Stomach (tissue), 9 donors: ENCODE results near the gene LCLAT1. TPM values are rescaled to one million over a fixed set of nuclear protein-coding genes. Genes with fewer than 3 reads are reported as not detected.

Experiments used
- DNase-seq, 2 donors: peaks; one replicate each; pipeline versions ENCODE4 v3.0.0 to v3.0.0-alpha.2; 2013 to 2019
- H3K27ac ChIP-seq, 5 donors: fragments of 200-600 bp in 4 of 5; sonication (generic) in 4 of 5; one replicate each; pipeline ENCODE4 v1.5.1; 2013 to 2019; ENCODE audit warnings: mild to moderate bottlenecking in 1 of 5, moderate library complexity in 1 of 5
- H3K27me3 ChIP-seq, 3 donors: fragments of 200-600 bp; sonication (generic); one replicate each; pipeline ENCODE4 v1.5.1; 2017 to 2019; ENCODE audit warnings: mixed run types in 1 of 3
- H3K36me3 ChIP-seq, 4 donors: fragments of 200-600 bp; sonication (generic); 1 replicate in 3 of 4; 2 replicates in 1 of 4; pipeline ENCODE4 v1.5.1; 2016 to 2019
- H3K4me1 ChIP-seq, 4 donors: fragments of 200-600 bp; sonication (generic); one replicate each; pipeline ENCODE4 v1.5.1; 2016 to 2019
- H3K4me3 ChIP-seq, 4 donors: fragments of 200-600 bp; sonication (generic) in 3 of 4; one replicate each; pipeline ENCODE4 v1.5.1; 2016 to 2019; ENCODE audit warnings: mild to moderate bottlenecking in 1 of 4
- H3K9me3 ChIP-seq, 4 donors: fragments of 200-600 bp; sonication (generic); one replicate each; pipeline ENCODE4 v1.5.1; 2016 to 2019
- CTCF ChIP-seq, 7 experiments: fragments of 450-650 bp in 4 of 7; fragments of 200-600 bp in 3 of 7; sonication (generic) in 3 of 7; IDR thresholded peaks; one replicate each; pipeline ENCODE4 v1.5.1; 2016 to 2019; ENCODE audit warnings: antibody characterized with exemption in 7 of 7, control low read depth in 2 of 7, mild to moderate bottlenecking in 1 of 7
- EP300 ChIP-seq: sonication (generic); formaldehyde crosslinking; IDR thresholded peaks from one replicate; pipeline ENCODE4 v1.6.1; 2017; ENCODE audit warnings: antibody characterized with exemption
- POLR2A ChIP-seq, 4 donors: fragments of 450-650 bp; IDR thresholded peaks; one replicate each; pipeline ENCODE4 v1.6.1; 2016; ENCODE audit warnings: antibody characterized with exemption in 4 of 4, control low read depth in 2 of 4, mild to moderate bottlenecking in 1 of 4, moderate library complexity in 1 of 4
- POLR2AphosphoS5 ChIP-seq, 3 donors: sonication (generic); formaldehyde crosslinking; IDR thresholded peaks; one replicate each; pipeline ENCODE4 v1.6.1; 2016; ENCODE audit warnings: antibody characterized with exemption in 3 of 3
- WGBS, 5 donors: extraction: QIAGEN DNeasy Blood & Tissue Kit in 3 of 5; methylation state at CpG; one replicate each; pipeline versions ENCODE4 v1.1.5 to v1.1.7; 2013 to 2018; 5-methylcytosine and 5-hydroxymethylcytosine counted together
- intact Hi-C: fragments of 100-400 bp; cut with DNase I; formaldehyde crosslinking; loops from one replicate; pipeline ENCODE4 v1.15.1; 2023; ENCODE audit warnings: low total_unique reads
- polyA plus RNA-seq, 3 donors: library from polyadenylated mRNA; stranded (reverse); fragments of 200-250 nt; gene quantifications; one replicate each; pipeline ENCODE4 v1.2.3, GENCODE V29; 2013
- total RNA-seq, 5 donors: library from RNA; depleted of rRNA; stranded (reverse); fragments of >200 nt; gene quantifications; one replicate each; pipeline versions ENCODE4 v1.1.0 to v1.2.3, GENCODE V29; 2014 to 2016
- donor health status: healthy with polysubstance abuse.
- donor health status: Bipolar disorder and iron deficiency.
- donor health status: healthy.

Gene LCLAT1
- total and polyA plus RNA-seq, 8 donors = 0.76 to 51.3 (median 12.5) TPM

- H3K27me3 ChIP-seq = no peaks in the 10 kb centered on the region
- H3K27ac ChIP-seq = no peak overlapping the region
- no peaks in the 10 kb centered on the region for H3K36me3 ChIP-seq
- no peak overlapping the region for H3K4me3 ChIP-seq
- TF ChIP-seq POLR2AphosphoS5 (IDR thresholded peaks at IDR 0.05) (no peak), POLR2A (IDR thresholded peaks at IDR 0.05) (no peak), EP300 (no peak), CTCF (IDR thresholded peaks at IDR 0.05) (no peak)
- intact Hi-C loops = no loop called here
- H3K9me3 ChIP-seq = no peaks in the 10 kb centered on the region
- DNase-seq = no peak
- no peaks in the 10 kb centered on the region for H3K4me1 ChIP-seq
These were observed 230.2 kb downstream of the LCLAT1 start for GRCh38 chr2:30677231-30677630.

- TF ChIP-seq CTCF (IDR thresholded peaks at IDR 0.05) (no peak), EP300 (no peak), POLR2A (IDR thresholded peaks at IDR 0.05) (no peak), POLR2AphosphoS5 (IDR thresholded peaks at IDR 0.05) (no peak)
- H3K4me1 ChIP-seq = no peaks in the 10 kb centered on the region
- no peak for DNase-seq
- no peaks in the 10 kb centered on the region for H3K36me3 ChIP-seq
- no peaks in the 10 kb centered on the region for H3K9me3 ChIP-seq
- intact Hi-C loops = no loop called here
- 83 to 94% (median 93%) methylated on average over 2 to 5 of the region's 5 CpGs for WGBS, 5 donors
- no peak overlapping the region for H3K4me3 ChIP-seq
- H3K27me3 ChIP-seq = no peaks in the 10 kb centered on the region
- H3K27ac ChIP-seq = no peak overlapping the region
These were observed 230.9 kb downstream of the LCLAT1 start for GRCh38 chr2:30677861-30678385.

- H3K4me1 ChIP-seq = no peaks in the 10 kb centered on the region
- WGBS, 5 donors = 82 to 91% (median 83%) methylated on average over 6 to 11 of the region's 11 CpGs
- intact Hi-C loops = no loop called here
- DNase-seq = peak in 1 of 2 donors; percentile 8
- H3K36me3 ChIP-seq = no peaks in the 10 kb centered on the region
- no peaks in the 10 kb centered on the region for H3K9me3 ChIP-seq
- TF ChIP-seq EP300 (no peak), CTCF (IDR thresholded peaks at IDR 0.05) (no peak), POLR2AphosphoS5 (IDR thresholded peaks at IDR 0.05) (no peak), POLR2A (IDR thresholded peaks at IDR 0.05) (no peak)
- no peak overlapping the region for H3K4me3 ChIP-seq
- no peak overlapping the region for H3K27ac ChIP-seq
- H3K27me3 ChIP-seq = no peaks in the 10 kb centered on the region
These were observed 231.5 kb downstream of the LCLAT1 start for GRCh38 chr2:30678410-30679137.

- WGBS, 5 donors = 80 to 91% (median 87%) methylated on average over 12 of the region's 12 CpGs
- no peak overlapping the region for H3K27ac ChIP-seq
These were observed 232.5 kb downstream of the LCLAT1 start for GRCh38 chr2:30679426-30680088.

More at GRCh38 chr2:30679426-30680088, 232.5 kb downstream of the LCLAT1 start:
- DNase-seq = peak in 1 of 2 donors; percentile 64
- intact Hi-C loops = no loop called here
- Histone ChIP-seq H3K36me3 (no peaks in the 10 kb centered on the region), H3K4me3 (no peak overlapping the region), H3K9me3 (no peaks in the 10 kb centered on the region), H3K4me1 (no peaks in the 10 kb centered on the region), H3K27me3 (no peaks in the 10 kb centered on the region)
- TF ChIP-seq POLR2A (IDR thresholded peaks at IDR 0.05) (no peak), POLR2AphosphoS5 (IDR thresholded peaks at IDR 0.05) (no peak), CTCF (IDR thresholded peaks at IDR 0.05) (no peak), EP300 (no peak)
